GM18508 (cell line): ENCODE data around the gene IL21.

Experiments
- ATAC-seq: cut with Tn5 transposase; IDR thresholded peaks from one replicate; pipeline ENCODE4 v1.9.1; 2021; ENCODE audit warnings: moderate number of reproducible peaks; ENCODE audit not compliant: insufficient read depth, unreplicated experiment

IL21 gene

GRCh38 chr4:122635205-122635604, 14.3 kb upstream of the IL21 start:
- ATAC-seq: no peak

- ATAC-seq: no peak
Observed at GRCh38 chr4:122633211-122633610, 12.3 kb upstream of the IL21 start.

- peak; percentile 83 for ATAC-seq
Observed at GRCh38 chr4:122632396-122633143, 11.7 kb upstream of the IL21 start.

- ATAC-seq: no peak
Observed at GRCh38 chr4:122625156-122625555, 4.3 kb upstream of the IL21 start.

- no peak for ATAC-seq
Observed at GRCh38 chr4:122624205-122624604, 3.3 kb upstream of the IL21 start.

GRCh38 chr4:122623637-122624166, 2.8 kb upstream of the IL21 start:
- no peak for ATAC-seq

- no peak for ATAC-seq
Observed at GRCh38 chr4:122622400-122622799, 1.5 kb upstream of the IL21 start.

GRCh38 chr4:122619611-122620010, 1.3 kb downstream of the IL21 start:
- ATAC-seq: no peak

GRCh38 chr4:122617597-122618593, 3.0 kb downstream of the IL21 start:
- no peak for ATAC-seq

GRCh38 chr4:122616915-122617596, 3.8 kb downstream of the IL21 start:
- ATAC-seq: no peak

GRCh38 chr4:122614621-122615020, 6.2 kb downstream of the IL21 start:
- ATAC-seq: no peak

- no peak for ATAC-seq
Observed at GRCh38 chr4:122612540-122612939, 8.3 kb downstream of the IL21 start.

GRCh38 chr4:122606364-122607043, 14.4 kb downstream of the IL21 start:
- no peak for ATAC-seq

- no peak for ATAC-seq
Observed at GRCh38 chr4:122604146-122604545, 16.7 kb downstream of the IL21 start.

GRCh38 chr4:122603156-122603574, 17.7 kb downstream of the IL21 start:
- no peak for ATAC-seq

- no peak for ATAC-seq
Observed at GRCh38 chr4:122602277-122603142, 18.4 kb downstream of the IL21 start.

GRCh38 chr4:122591196-122591595, 29.7 kb downstream of the IL21 start:
- no peak for ATAC-seq

GRCh38 chr4:122588453-122589238, 32.2 kb downstream of the IL21 start:
- no peak for ATAC-seq
